HS-27A (cell line): ENCODE measurements around the gene SIRPD.

ENCODE experiments used
- DNase-seq: peaks from one replicate; pipeline ENCODE4 v3.0.0-alpha.2; 2012; ENCODE audit warnings: low read depth, missing footprints

The SIRPD gene

DNA sequence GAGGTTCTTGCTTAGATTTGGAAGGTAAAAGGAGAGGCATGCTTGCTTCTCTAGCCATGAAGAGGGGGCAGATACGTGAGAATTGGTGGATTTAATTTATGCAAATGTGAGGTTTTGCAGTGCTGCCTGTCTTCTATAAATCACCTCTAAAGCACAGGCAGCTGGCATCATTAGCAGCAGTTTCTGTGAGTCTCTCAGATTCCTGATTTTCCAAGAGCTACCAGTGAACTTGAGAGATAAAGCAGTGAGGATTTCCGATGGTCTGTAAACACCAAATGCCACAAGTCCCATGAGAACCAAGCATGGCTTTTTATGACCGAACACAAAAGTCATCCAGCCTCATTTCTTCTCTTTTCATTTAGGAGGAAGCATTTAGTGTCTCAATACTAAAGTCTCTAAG is 63.1 kb downstream of the SIRPD start:
- DNase-seq: no peak

DNA sequence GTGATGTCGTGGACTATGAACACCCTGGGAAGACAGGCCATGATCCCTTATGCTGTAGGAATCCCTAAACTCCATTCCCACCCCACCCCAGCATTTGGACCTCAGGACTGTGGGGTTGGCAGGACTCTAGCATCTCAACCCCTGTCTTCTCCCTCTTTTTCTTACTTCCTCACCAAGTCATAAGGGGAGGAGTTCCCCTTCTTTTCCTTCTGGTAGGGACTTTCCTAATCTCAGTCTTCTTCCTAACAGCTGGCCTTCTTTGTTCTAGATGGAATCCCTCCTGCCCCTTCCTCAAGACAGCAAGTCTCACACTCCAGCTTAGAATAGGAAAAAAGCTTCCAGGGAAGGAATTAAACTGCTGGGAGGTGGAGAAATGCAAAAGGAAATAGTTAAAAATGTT is 64.0 kb downstream of the SIRPD start:
- DNase-seq: no peak

DNA sequence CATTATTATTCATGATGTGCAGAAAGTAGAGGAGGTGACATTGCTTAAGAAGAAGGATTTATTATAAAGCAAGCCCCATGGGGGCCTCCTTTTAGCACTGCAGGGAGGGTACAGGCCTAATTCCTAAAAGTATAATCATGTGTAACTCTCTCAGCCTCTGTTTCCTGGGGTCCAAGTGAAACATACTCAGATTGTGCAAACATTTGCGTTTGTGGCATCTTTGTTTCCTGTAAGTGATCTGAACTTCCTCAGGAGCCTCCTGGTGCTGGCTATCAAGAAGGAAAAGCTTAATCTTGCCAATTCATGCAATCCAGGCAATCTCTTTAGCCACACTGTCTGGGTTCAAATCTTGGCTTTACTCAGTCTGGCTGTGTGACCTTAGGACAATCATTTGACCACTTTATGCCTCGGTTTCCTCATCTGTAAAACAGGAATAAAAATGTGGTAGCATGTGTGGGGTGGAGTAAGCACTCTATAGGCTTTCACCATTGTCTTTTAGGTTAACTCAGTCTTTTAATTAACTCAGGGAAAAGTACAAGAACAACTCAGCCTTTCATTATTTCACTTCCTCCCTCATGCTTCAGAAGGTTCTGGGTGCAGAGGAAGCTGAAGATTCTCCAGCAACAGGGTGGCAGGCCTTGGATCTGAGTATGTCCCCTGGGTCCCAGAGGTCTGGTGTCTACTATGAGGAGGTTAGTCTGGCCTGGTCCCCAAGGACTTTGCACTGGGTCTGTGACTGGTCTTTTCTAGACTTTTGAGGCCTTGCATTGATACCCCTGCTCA is 65.5 kb downstream of the SIRPD start:
- DNase-seq: no peak

GRCh38 chr20:1491281-1491840 is 66.1 kb downstream of the SIRPD start, which contains the start of gene SIRPB2:
SIRPB2 (minus strand) TSS chr20:1491420; CDS start chr20:1491359, 61 bp downstream.
- no peak for DNase-seq

DNA sequence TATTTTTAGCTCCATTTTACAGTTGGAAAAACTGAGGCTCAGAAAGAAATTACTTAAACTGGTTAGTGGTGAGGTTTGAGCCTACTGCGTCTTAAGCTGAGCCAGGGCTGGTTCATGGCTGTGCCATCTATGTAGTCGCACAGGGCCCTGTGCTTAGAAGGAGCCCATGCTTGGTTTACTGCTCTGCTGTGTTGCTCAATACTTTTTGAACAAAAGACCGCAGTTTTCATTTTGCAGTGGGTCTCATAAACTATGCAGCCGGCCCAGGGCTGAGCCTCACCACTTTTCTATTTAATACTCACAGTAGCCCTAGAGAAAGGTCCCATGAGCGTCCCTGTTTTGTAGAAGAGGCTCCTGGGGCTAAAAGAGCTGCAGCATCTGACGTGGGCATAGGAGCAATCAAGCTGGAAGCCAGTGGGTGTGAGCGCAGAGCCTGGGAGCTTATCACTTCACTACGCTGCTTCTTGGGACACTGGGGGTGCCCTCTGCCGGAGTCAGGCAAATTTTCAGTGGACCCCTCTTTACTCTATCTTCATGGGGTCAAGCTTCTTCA is 66.8 kb downstream of the SIRPD start:
- no peak for DNase-seq

DNA sequence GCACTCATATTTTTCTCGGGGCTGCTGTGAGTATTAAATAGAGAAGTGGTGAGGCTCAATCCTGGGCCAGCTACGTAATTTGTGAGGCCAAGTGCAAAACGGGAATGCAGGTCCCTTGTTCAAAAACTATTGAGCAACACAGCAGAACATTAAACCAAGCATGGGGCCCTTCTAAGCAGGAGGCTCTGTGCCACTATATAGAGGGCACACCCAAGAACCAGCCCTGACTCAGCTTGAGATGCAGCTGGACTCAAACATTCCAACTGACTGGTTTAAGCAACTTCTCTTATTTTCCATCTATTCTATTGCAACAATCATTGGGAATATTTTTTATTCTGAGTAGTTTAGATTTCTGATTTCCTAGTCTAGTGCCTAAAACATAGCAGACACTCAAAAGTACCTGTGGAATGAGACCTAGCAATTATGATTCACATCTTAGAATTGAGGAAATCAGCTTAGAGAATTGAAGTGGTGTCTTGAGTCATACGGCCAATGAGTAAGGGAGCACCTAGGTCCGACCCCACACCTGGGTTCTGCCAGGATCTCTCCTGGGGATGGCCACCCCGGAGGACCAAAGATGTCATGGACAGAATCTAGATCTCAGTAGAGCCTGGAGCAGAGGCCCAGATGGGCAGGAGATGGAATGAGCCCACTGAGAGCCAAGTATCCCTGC is 67.6 kb downstream of the SIRPD start:
- no peak for DNase-seq

- DNase-seq: no peak
These were observed 68.2 kb downstream of the SIRPD start for GRCh38 chr20:1489325-1489724.

- DNase-seq: no peak
These were observed 70.9 kb downstream of the SIRPD start for GRCh38 chr20:1486566-1486965.

- DNase-seq: no peak
These were observed 72.9 kb downstream of the SIRPD start for GRCh38 chr20:1484438-1485116.
